Mucosa of rectum (tissue), 2 donors: ENCODE data around the gene GDF3.

Experiments used
- H3K27ac ChIP-seq, 2 donors: one replicate each; pipeline ENCODE4 v1.7.0; 2013; ENCODE audit warnings: inconsistent platforms in 2 of 2, low read depth in 2 of 2, low read length in 2 of 2
- H3K27me3 ChIP-seq, 2 donors: one replicate each; pipeline ENCODE4 v1.7.0; 2013; ENCODE audit warnings: low read length in 2 of 2; ENCODE audit not compliant: control insufficient read depth in 2 of 2, insufficient read depth in 2 of 2
- H3K36me3 ChIP-seq, 2 donors: one replicate each; pipeline ENCODE4 v1.7.0; 2013; ENCODE audit warnings: low read length in 2 of 2; ENCODE audit not compliant: control insufficient read depth in 2 of 2, insufficient read depth in 2 of 2
- H3K4me1 ChIP-seq, 2 donors: one replicate each; pipeline ENCODE4 v1.7.0; 2013; ENCODE audit warnings: low read length in 2 of 2, mild to moderate bottlenecking in 1 of 2; ENCODE audit not compliant: control insufficient read depth in 2 of 2, insufficient read depth in 2 of 2
- H3K4me3 ChIP-seq, 2 donors: one replicate each; pipeline ENCODE4 v1.7.0; 2013; ENCODE audit warnings: low read length in 2 of 2
- H3K9ac ChIP-seq, 2 donors: one replicate each; pipeline ENCODE4 v1.7.0; 2013; ENCODE audit warnings: low read length in 2 of 2, low read depth in 1 of 2, mild to moderate bottlenecking in 1 of 2
- H3K9me3 ChIP-seq, 2 donors: one replicate each; pipeline ENCODE4 v1.7.0; 2013; ENCODE audit warnings: low read length in 2 of 2; ENCODE audit not compliant: control insufficient read depth in 2 of 2
- donor health status: healthy.
- donor health status: Normal muscosa, but diverticular disease.

The GDF3 gene

DNA sequence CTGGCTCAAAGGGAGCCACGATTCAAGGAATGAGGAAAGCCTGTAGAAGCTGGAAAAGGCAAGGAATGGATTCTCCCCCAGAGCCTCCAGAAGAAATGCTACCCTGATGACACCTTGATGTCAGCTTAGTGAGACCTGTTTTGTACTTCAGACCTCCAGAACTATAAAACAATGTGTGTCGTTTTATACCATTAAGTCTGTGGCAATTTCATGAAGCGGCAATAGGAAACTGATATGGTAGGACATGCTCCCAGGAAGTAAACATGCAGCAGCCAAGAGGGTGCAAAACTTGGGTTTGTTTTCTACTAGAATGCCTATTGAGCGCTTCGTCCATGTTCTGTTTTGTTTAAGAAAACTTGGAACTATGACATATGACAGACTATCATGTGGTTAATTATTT is 27.4 kb downstream of the GDF3 start:
- Histone ChIP-seq H3K4me3 (no peak overlapping the region), H3K36me3 (no peaks in the 10 kb centered on the region), H3K9me3 (no peaks in the 10 kb centered on the region), H3K27me3 (no peaks in the 10 kb centered on the region), H3K27ac (no peak overlapping the region), H3K4me1 (no peaks in the 10 kb centered on the region), H3K9ac (no peak overlapping the region)

DNA sequence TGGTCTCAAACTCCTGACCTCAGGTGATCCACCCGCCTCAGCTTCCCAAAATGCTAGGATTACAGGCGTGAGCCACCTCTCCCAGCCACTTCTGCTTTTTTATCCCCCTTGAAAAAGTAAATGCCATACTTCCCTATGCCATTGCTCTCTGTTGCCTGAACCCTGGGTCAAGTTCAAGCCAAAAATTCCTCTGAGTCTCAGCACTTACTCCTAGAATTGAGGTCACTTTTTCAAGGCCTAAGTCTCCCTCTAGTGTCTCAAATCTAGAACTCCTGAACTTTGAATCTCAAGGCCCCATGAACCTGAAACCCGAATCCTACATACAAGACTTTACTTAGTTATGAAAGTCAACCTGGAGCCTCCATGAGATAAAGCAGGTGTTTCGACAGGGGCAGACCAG is 28.4 kb downstream of the GDF3 start:
- H3K27ac ChIP-seq: no peak overlapping the region
- no peak overlapping the region for H3K9ac ChIP-seq
- no peaks in the 10 kb centered on the region for H3K27me3 ChIP-seq

DNA sequence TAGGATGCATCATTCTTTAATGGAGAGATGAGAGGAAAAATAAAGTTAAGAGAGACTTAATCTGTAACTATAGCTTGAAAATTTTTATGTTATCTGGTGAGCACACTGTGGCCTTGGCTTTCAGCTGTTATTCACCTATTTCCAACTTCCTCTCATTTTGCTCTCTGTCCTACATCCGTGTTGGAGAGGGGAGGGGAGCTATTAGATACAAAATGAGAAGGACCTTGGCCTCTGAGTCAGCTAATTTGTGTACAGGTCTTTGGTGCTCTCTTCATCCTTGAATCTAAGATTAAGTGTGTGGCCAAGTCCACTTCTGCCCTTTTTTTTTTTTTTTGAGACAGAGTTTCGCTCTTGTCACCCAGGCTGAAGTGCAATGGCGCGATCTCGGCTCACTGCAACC is 29.0 kb downstream of the GDF3 start:
- H3K9ac ChIP-seq: no peak overlapping the region
- H3K36me3 ChIP-seq: no peaks in the 10 kb centered on the region
- no peak overlapping the region for H3K27ac ChIP-seq
- H3K4me3 ChIP-seq: no peak overlapping the region
- H3K4me1 ChIP-seq: no peaks in the 10 kb centered on the region
- H3K27me3 ChIP-seq: no peaks in the 10 kb centered on the region
- no peaks in the 10 kb centered on the region for H3K9me3 ChIP-seq

More for the DNA sequence above, 28.4 kb downstream of the GDF3 start:
- H3K4me1 ChIP-seq: no peaks in the 10 kb centered on the region
- no peaks in the 10 kb centered on the region for H3K36me3 ChIP-seq
- no peaks in the 10 kb centered on the region for H3K9me3 ChIP-seq
- H3K4me3 ChIP-seq: no peak overlapping the region

DNA sequence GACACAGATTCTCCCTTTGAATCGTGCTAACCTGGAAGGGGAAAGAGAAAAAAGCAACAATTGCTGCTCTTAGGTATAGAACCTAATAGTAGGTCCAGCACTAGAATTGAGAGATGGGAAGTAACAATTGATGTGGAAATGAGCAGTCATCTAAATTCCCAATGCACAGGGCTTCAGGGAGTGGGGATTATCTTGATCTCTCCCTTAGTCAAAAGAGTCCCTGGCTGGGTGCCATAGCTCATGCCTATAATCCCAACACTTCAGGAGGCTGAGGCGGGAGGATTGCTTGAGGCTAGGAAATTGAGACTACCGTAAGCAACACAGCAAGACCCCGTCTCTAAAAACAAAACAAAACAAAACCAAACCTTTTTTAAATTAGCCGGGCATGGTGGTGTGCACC is 33.8 kb downstream of the GDF3 start:
- Histone ChIP-seq H3K4me3 (no peak overlapping the region), H3K4me1 (no peaks in the 10 kb centered on the region), H3K36me3 (no peaks in the 10 kb centered on the region), H3K27ac (no peak overlapping the region), H3K9me3 (no peaks in the 10 kb centered on the region), H3K9ac (no peak overlapping the region), H3K27me3 (no peaks in the 10 kb centered on the region)

DNA sequence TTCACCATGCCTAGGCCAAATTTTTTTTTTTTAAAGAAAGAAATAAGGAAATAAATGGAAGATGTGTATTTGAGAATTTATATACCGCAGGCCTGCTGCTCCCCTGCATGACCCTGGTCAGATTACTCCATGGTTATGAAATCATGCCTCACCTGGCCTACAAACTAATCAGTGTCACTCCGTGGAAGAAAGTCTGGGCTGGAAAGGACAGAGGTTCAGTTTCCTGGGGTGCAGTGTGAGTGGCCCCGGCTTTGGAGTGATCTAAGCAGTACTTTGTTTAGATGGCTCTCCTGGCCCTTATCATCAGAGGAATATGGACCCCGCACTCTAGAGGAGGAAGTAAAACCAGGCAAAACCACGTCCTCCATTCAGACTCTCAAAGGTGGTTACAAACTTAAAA is 39.5 kb downstream of the GDF3 start:
- Histone ChIP-seq H3K27me3 (no peaks in the 10 kb centered on the region), H3K27ac (no peak overlapping the region), H3K4me3 (no peak overlapping the region), H3K9me3 (no peaks in the 10 kb centered on the region), H3K36me3 (no peaks in the 10 kb centered on the region), H3K4me1 (no peaks in the 10 kb centered on the region), H3K9ac (no peak overlapping the region)

DNA sequence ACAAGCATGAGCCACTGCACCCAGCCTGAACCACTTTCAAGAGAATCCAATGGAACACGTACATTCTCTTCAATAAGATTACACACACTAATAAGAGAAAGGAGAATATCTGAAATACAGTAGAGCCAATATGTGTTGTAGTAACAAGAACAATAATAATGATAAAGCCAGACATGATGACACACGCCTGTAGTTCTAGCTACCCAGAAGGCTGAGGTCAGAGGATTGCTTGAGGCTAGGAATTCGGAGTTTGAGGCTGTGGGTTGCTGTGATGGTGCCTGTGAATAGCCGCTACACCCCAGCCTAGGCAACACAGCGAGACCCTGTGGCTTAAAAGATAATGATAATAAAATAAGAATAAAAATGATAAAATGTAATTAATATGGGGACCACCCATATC is 45.5 kb downstream of the GDF3 start:
- no peaks in the 10 kb centered on the region for H3K9me3 ChIP-seq
- H3K4me3 ChIP-seq: no peak overlapping the region
- H3K36me3 ChIP-seq: no peaks in the 10 kb centered on the region
- H3K27ac ChIP-seq: no peak overlapping the region
- H3K4me1 ChIP-seq: no peaks in the 10 kb centered on the region
- no peak overlapping the region for H3K9ac ChIP-seq
- H3K27me3 ChIP-seq: no peaks in the 10 kb centered on the region

DNA sequence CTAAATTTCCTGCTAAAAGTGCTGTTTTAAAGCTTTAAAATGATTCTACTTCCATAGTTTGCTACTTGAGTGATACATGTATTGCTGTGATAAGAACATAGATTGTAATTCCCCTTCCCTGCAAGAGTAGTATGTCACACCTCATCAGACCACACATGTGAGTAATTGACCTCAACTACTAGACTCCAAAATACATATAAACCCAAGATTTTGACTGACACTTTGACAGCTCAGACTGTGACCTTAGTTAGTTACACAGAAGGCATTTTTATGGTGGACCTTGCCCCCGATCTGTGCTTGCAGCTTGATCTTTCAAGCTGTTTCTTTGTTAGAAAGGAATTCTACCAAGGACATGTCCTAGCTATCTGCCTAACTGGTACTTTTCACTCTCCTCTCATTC is 48.5 kb downstream of the GDF3 start:
- Histone ChIP-seq H3K4me3 (no peak overlapping the region), H3K27ac (no peak overlapping the region), H3K9ac (no peak overlapping the region), H3K9me3 (no peaks in the 10 kb centered on the region), H3K27me3 (no peaks in the 10 kb centered on the region), H3K36me3 (no peaks in the 10 kb centered on the region), H3K4me1 (no peaks in the 10 kb centered on the region)

DNA sequence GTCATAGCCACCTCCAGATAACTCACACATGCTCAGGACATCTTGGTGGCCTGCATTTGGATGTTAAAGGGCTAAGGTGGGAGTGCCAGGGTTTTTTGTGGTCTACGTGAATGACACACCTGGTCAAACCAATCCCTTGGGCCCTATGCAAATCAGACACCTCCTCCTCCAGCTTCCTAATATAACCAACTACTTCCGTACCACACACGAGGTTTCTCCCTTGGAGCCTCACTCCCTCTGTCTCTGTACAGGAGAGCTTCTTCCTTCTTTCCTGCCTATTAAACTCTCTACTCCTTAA is 49.4 kb downstream of the GDF3 start:
- Histone ChIP-seq H3K4me1 (no peaks in the 10 kb centered on the region), H3K9ac (no peak overlapping the region), H3K9me3 (no peaks in the 10 kb centered on the region), H3K4me3 (no peak overlapping the region), H3K27ac (no peak overlapping the region), H3K27me3 (no peaks in the 10 kb centered on the region), H3K36me3 (no peaks in the 10 kb centered on the region)

DNA sequence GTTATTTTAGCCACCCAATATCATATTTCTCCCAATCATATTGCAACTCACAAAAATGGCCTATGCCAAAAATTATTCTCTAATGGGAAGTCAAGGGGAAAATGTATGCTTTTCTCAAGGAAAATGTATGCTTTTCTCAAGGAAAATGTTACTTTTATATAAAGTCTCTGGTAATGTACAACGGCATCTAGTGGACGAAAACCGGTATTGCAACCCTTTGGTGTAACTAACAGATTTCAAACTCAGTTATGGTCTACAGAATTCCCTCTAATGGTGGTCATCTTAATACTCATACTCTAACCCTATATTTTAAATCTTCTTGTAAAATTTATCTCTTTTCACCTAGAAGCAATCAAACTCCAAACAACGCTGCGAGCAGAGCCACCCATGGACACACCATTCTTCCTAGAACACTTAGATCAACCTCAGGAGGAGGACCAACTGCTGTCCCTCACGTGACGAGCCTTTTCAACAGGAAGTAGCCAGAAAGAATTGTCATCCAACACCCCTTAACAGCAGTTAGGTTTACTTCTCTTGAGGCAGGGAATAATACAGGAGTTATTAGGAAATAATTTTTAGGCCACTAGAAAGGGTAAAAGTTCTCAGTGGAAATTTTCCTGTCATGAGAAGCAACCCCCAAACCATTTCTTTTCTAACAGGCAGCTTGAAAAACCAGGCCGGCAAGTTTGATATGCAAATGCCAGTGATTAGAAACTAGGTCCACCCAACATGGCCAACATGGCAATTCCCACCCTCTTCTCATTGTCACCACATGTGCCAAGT is 50.0 kb downstream of the GDF3 start:
- Histone ChIP-seq H3K4me1 (no peaks in the 10 kb centered on the region), H3K36me3 (no peaks in the 10 kb centered on the region), H3K27ac (no peak overlapping the region), H3K4me3 (no peak overlapping the region), H3K27me3 (no peaks in the 10 kb centered on the region), H3K9me3 (no peaks in the 10 kb centered on the region), H3K9ac (no peak overlapping the region)

DNA sequence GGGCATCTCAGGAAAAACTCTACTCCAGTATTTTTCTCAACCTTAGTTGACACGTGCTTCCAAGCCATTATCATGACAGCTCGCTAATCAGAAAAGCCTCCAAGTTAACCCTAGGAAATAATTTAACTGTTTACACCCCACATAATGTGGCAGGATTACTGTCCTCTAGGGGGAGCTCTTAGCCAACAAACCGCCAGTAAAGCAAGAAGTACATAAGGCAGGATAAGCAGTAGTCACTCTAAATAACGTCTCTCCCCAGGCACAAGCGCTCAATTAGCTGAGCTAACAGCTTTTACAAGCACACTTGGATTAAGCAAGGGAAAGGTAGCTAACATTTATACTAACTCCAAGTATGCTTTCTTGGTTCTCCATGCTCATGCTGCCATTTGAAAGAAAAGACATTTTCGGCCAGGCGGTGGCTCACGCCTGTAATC is 52.7 kb downstream of the GDF3 start:
- H3K9me3 ChIP-seq: no peaks in the 10 kb centered on the region
- H3K36me3 ChIP-seq: no peaks in the 10 kb centered on the region
- H3K4me3 ChIP-seq: no peak overlapping the region

DNA sequence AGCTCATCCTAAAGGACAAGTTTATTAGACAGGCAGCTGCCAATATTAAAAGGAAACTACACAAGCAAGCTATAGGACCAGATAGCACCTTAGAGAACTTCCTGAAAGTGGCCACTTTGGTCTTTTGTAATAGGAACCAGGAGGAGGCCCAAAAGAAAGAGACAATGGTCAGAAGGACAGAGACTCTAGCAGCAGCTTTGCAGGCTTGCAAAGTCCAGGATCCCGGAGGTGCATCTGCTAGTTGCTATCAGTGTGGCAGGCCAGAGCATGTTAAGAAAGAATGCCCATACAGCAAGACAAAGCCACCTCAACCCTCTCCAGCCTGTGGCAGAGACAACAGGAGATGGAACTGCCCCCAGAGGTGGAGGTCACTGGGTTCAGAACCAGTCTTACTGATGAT is 53.3 kb downstream of the GDF3 start:
- H3K9ac ChIP-seq: no peak overlapping the region
- no peaks in the 10 kb centered on the region for H3K36me3 ChIP-seq
- H3K9me3 ChIP-seq: no peaks in the 10 kb centered on the region
- no peak overlapping the region for H3K27ac ChIP-seq
- H3K4me1 ChIP-seq: no peaks in the 10 kb centered on the region
- no peaks in the 10 kb centered on the region for H3K27me3 ChIP-seq
- H3K4me3 ChIP-seq: no peak overlapping the region

More for the DNA sequence above, 52.7 kb downstream of the GDF3 start:
- Histone ChIP-seq H3K27me3 (no peaks in the 10 kb centered on the region), H3K27ac (no peak overlapping the region), H3K4me1 (no peaks in the 10 kb centered on the region), H3K9ac (no peak overlapping the region)
